IMR-90 (cell line): Measurements from ENCODE around the gene FLOT2.

ENCODE experiments used
- BHLHE40 ChIP-seq: fragments of 150-350 bp; IDR thresholded peaks from 2 replicates; pipeline ENCODE4 v1.6.1; 2016; ENCODE audit warnings: mild to moderate bottlenecking, low read depth, low read length
- USF2 ChIP-seq: fragments of 150-350 bp; IDR thresholded peaks from 2 replicates; pipeline ENCODE4 v1.6.1; 2017; ENCODE audit warnings: mild to moderate bottlenecking, antibody characterized with exemption, low read length, low read depth

- TF ChIP-seq USF2 (no peak), BHLHE40 (no peak)
These were observed 14.9 kb upstream of the FLOT2 start for GRCh38 chr17:28912281-28912937.
